ENCODE results near the gene LAMA3. TPM values are rescaled to one million over a fixed set of nuclear protein-coding genes. Genes with fewer than 3 reads are reported as not detected.

The LAMA3 gene
- total and polyA plus RNA-seq, 10 donors = 1.3 to 7.1 (median 3.0) TPM

GRCh38 chr18:23704806-23705205 is 15.6 kb downstream of the LAMA3 start:
- TF ChIP-seq POLR2AphosphoS5 (IDR thresholded peaks at IDR 0.05) (no peak), POLR2A (IDR thresholded peaks at IDR 0.05) (no peak), CTCF (IDR thresholded peaks at IDR 0.05 in 8 of 11, conservative IDR thresholded peaks at IDR 0.05 in 3 of 11) (no peak)
- Histone ChIP-seq H3K4me1 (no peaks in the 10 kb centered on the region), H3K4me3 (no peak overlapping the region), H3K9me3 (peaks cover 0 to 15% (median 8%) of the 10 kb centered on the region in 8 donors), H3K27me3 (replicated peaks in 1 of 7) (peaks cover 0 to 14% (median 0%) of the 10 kb centered on the region in 7 donors), H3K27ac (no peak overlapping the region), H3K36me3 (no peaks in the 10 kb centered on the region)
- intact Hi-C loops (cut with DNase I; ENCODE audit: low total_unique reads) = no loop called here
- no peak for DNase-seq

GRCh38 chr18:23706971-23707640 is 17.9 kb downstream of the LAMA3 start:
- H3K36me3 ChIP-seq = no peaks in the 10 kb centered on the region
- H3K27ac ChIP-seq = no peak overlapping the region
- H3K4me1 ChIP-seq = no peaks in the 10 kb centered on the region
- peaks cover 0 to 14% (median 0%) of the 10 kb centered on the region in 7 donors for H3K27me3 ChIP-seq (replicated peaks in 1 of 7)
- DNase-seq = no peak
- 93 to 100% (median 97%) methylated on average over 3 of the region's 3 CpGs for WGBS, 5 donors
- intact Hi-C loops (cut with DNase I; ENCODE audit: low total_unique reads) = no loop called here
- peaks cover 0 to 15% (median 8%) of the 10 kb centered on the region in 8 donors for H3K9me3 ChIP-seq
- no peak overlapping the region for H3K4me3 ChIP-seq
- TF ChIP-seq POLR2AphosphoS5 (IDR thresholded peaks at IDR 0.05) (no peak), POLR2A (IDR thresholded peaks at IDR 0.05) (no peak), CTCF (IDR thresholded peaks at IDR 0.05 in 8 of 11, conservative IDR thresholded peaks at IDR 0.05 in 3 of 11) (no peak)

GRCh38 chr18:23710068-23710527 is 20.8 kb downstream of the LAMA3 start:
- Histone ChIP-seq H3K9me3 (peaks cover 0 to 15% (median 8%) of the 10 kb centered on the region in 8 donors), H3K27ac (no peak overlapping the region), H3K36me3 (no peaks in the 10 kb centered on the region), H3K27me3 (replicated peaks in 1 of 7) (no peaks in the 10 kb centered on the region), H3K4me1 (no peaks in the 10 kb centered on the region), H3K4me3 (no peak overlapping the region)
- intact Hi-C loops (cut with DNase I; ENCODE audit: low total_unique reads) = no loop called here
- WGBS, 5 donors = 90 to 96% (median 92%) methylated on average over 17 of the region's 17 CpGs
- TF ChIP-seq POLR2A (IDR thresholded peaks at IDR 0.05) (no peak), CTCF (IDR thresholded peaks at IDR 0.05 in 8 of 11, conservative IDR thresholded peaks at IDR 0.05 in 3 of 11) (no peak), POLR2AphosphoS5 (IDR thresholded peaks at IDR 0.05) (no peak)
- no peak for DNase-seq

GRCh38 chr18:23710946-23711345 is 21.7 kb downstream of the LAMA3 start:
- no peak for DNase-seq
- no peak overlapping the region for H3K27ac ChIP-seq
- intact Hi-C loops (cut with DNase I; ENCODE audit: low total_unique reads) = no loop called here
- no peak overlapping the region for H3K4me3 ChIP-seq
- H3K27me3 ChIP-seq (replicated peaks in 1 of 7) = no peaks in the 10 kb centered on the region
- no peaks in the 10 kb centered on the region for H3K36me3 ChIP-seq
- WGBS, 5 donors = 88 to 100% (median 96%) methylated on average over 1 of the region's 1 CpG
- no peaks in the 10 kb centered on the region for H3K4me1 ChIP-seq
- TF ChIP-seq CTCF (IDR thresholded peaks at IDR 0.05 in 8 of 11, conservative IDR thresholded peaks at IDR 0.05 in 3 of 11) (no peak), POLR2AphosphoS5 (IDR thresholded peaks at IDR 0.05) (no peak), POLR2A (IDR thresholded peaks at IDR 0.05) (no peak)
- H3K9me3 ChIP-seq = peaks cover 0 to 15% (median 8%) of the 10 kb centered on the region in 8 donors

Data from spleen (tissue), 11 donors.